Measurements from ENCODE around the gene TGIF1. TPM values are rescaled to one million over a fixed set of nuclear protein-coding genes. Genes with fewer than 3 reads are reported as not detected.

Gene TGIF1
- total and polyA plus RNA-seq, 9 of the 15 experiments (the other 6 are each of a cell fraction or from before 2014, with no cell fraction given), result 16.1 to 77.7 (median 44.6) TPM

DNA sequence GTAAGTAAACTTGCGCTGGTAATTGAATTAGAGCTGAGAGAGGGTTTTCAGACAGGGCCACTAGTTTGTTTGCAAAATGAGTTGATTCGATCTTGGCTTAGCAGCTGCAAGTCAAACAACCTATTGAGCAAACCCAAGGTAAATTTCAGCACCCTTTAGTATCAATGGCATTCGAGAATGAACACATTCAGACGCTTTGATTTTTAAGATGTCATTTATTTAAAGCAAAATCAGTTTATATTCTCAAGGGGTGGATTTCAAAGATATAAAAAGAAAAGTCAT, 44.2 kb downstream of the TGIF1 start (continued):
- TF ChIP-seq PCBP1 (IDR thresholded peaks at IDR 0.05; ENCODE audit: low read depth, low read length, poor library complexity, severe bottlenecking) (no peak), GMEB1 (CRISPR knock-in tag; IDR thresholded peaks at IDR 0.05) (no peak), HCFC1 (IDR thresholded peaks at IDR 0.05; ENCODE audit: low read depth, low read length) (no peak), PRMT5 (CRISPR knock-in tag; IDR thresholded peaks at IDR 0.05) (no peak)

GRCh38 chr18:3494569-3494968, 44.6 kb downstream of the TGIF1 start:
- Histone ChIP-seq H3K9me1 (ENCODE audit: control insufficient read depth, insufficient read depth, low read length) (no peaks in the 10 kb centered on the region), H3K4me3 (no peak overlapping the region), H3K27ac (ENCODE audit: extremely low read depth, low read depth, low read length) (no peak overlapping the region), H3K4me2 (ENCODE audit: insufficient read depth, low read length) (no peak overlapping the region), H3K27me3 (ENCODE audit: control insufficient read depth in 2 of 2, insufficient read depth in 2 of 2, low read length in 2 of 2) (no peaks in the 10 kb centered on the region), H3K9me3 (replicated peaks; ENCODE audit: control insufficient read depth, insufficient read depth, low read depth, low read length) (no peaks in the 10 kb centered on the region), H3K9ac (ENCODE audit: insufficient read depth in 1 of 2, low read depth in 2 of 2, low read length in 2 of 2) (no peak overlapping the region), H3K4me1 (replicated peaks in 1 of 2; ENCODE audit: control insufficient read depth in 2 of 2, insufficient read depth in 2 of 2, low read length in 2 of 2) (no peaks in the 10 kb centered on the region), H3K36me3 (ENCODE audit: control insufficient read depth, insufficient read depth, low read length) (no peaks in the 10 kb centered on the region), H4K20me1 (replicated peaks; ENCODE audit: control insufficient read depth, insufficient read depth, low read length) (no peaks in the 10 kb centered on the region), H3K79me2 (ENCODE audit: control insufficient read depth, insufficient read depth, low read length) (no peaks in the 10 kb centered on the region), H2AFZ (ENCODE audit: low read depth, low read length) (peak overlapping the region; percentile 34; the same call in 1 of the 2 replicates)
- TF ChIP-seq, protein P1, sequence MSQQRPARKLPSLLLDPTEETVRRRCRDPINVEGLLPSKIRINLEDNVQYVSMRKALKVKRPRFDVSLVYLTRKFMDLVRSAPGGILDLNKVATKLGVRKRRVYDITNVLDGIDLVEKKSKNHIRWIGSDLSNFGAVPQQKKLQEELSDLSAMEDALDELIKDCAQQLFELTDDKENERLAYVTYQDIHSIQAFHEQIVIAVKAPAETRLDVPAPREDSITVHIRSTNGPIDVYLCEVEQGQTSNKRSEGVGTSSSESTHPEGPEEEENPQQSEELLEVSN (IDR thresholded peaks at IDR 0.05; ENCODE audit: borderline replicate concordance in 1 of 2, extremely low read depth in 1 of 2, insufficient read depth in 1 of 2, insufficient read length in 1 of 2, low read depth in 1 of 2, low read length in 1 of 2, poor library complexity in 1 of 2, severe bottlenecking in 1 of 2), result no peak
- TF ChIP-seq ZNF3 (CRISPR knock-in tag; IDR thresholded peaks at IDR 0.05) (no peak), ELK1 (CRISPR knock-in tag; IDR thresholded peaks at IDR 0.05) (no peak), YBX1 (IDR thresholded peaks at IDR 0.05) (no peak), FOXA1 (IDR thresholded peaks at IDR 0.05; ENCODE audit: borderline replicate concordance) (no peak), ZEB2 (IDR thresholded peaks at IDR 0.05) (no peak), ATF7 (IDR thresholded peaks at IDR 0.05) (no peak), THAP7 (CRISPR knock-in tag; IDR thresholded peaks at IDR 0.05) (no peak), POU5F1 (IDR thresholded peaks at IDR 0.05; ENCODE audit: borderline replicate concordance, low read depth, low read length, partially characterized antibody) (no peak)
- TF ChIP-seq, protein P2, sequence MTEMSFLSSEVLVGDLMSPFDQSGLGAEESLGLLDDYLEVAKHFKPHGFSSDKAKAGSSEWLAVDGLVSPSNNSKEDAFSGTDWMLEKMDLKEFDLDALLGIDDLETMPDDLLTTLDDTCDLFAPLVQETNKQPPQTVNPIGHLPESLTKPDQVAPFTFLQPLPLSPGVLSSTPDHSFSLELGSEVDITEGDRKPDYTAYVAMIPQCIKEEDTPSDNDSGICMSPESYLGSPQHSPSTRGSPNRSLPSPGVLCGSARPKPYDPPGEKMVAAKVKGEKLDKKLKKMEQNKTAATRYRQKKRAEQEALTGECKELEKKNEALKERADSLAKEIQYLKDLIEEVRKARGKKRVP (CRISPR knock-in tag; IDR thresholded peaks at IDR 0.05), result no peak
- ChIA-PET POLR2A (interaction anchor here (1.3 to 1.4 kb wide), 2 partner anchors 11 to 17 kb away, joined by 6 to 7 read pairs; no protein-coding TSS in a partner anchor), CTCF (ENCODE audit: low intra/inter-chr PET ratio) (no interaction called here)
- 79% methylated on average over 5 of the region's 5 CpGs for WGBS (ENCODE audit: insufficient coverage, low coverage, missing lambda C conversion rate)
- BruUV-seq (replicated peaks), result no TSS peak
- FAIRE-seq, result no peak
- no peak for ATAC-seq
- intact Hi-C loops (cut with micrococcal nuclease) (no loop called here), in situ Hi-C loops (cut with MboI) (no loop called here)
- no peak for DNase-seq (ENCODE audit: extremely low read depth in 1 of 4, low spot score in 3 of 4)

Measured in K562 (cell line).